Iris pigment epithelial cell (primary cell): Measurements from ENCODE around the gene ITFG1.
"Not testable (repeated sequence)": the region's sequence is repeated elsewhere in the genome, so short reads cannot be mapped to it uniquely, and the experiment has no call there.

Experiments used
- DNase-seq: peaks from one replicate; pipeline ENCODE4 v3.0.0-alpha.2; 2011; ENCODE audit warnings: low read depth

ITFG1 gene

GRCh38 chr16:47236716-47237115 is 224.1 kb downstream of the ITFG1 start:
- no peak for DNase-seq

- DNase-seq = no peak
Measured at GRCh38 chr16:47230296-47230695, 230.6 kb downstream of the ITFG1 start.

DNA sequence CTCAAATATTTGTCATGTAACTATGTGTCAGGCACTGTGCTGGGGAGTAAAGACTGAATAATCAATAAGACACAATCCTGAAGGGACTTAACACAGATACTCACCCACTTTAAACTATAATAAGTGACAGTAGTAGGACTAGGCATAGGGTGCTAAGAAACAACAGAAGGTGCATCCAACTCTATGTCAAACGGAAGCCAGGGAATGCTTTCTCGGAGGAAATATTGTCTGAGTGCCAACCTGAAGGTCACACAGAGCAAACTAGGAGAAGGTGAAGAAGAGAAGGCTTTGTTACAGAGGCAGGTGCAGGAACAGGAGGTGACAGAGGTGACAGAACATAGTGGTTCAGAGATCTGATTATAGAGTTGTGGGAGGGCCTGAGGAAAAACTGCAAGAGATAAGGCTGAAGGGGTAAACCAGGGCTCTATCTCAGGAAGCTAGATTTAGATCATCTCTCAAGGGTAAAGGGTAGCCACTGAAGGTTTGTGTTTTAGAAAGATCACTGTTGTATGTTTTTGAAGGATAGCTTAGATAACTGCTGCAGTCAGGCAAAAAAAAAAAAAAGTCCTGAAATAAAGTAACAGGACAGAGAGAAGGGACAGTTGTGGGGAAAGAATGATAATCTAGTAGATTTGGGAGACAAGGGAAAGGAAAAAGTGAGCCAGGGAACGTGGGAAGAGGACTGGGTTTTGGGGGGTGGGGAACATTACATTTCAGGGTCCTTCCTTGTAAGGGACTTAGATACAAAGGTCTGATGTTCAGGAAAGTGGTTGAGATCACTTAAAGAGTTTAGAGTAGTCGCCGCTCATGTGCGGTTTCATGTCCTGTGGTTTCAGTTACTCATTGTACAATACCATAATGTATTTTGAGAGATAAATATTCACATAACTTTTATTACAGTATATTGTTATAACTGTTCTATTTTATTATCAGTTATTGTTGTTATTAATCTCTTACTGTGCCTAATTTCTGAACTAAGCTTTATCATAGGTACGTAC is 231.5 kb downstream of the ITFG1 start:
- DNase-seq = no peak

GRCh38 chr16:47228241-47228640 is 232.6 kb downstream of the ITFG1 start:
- DNase-seq = no peak

DNA sequence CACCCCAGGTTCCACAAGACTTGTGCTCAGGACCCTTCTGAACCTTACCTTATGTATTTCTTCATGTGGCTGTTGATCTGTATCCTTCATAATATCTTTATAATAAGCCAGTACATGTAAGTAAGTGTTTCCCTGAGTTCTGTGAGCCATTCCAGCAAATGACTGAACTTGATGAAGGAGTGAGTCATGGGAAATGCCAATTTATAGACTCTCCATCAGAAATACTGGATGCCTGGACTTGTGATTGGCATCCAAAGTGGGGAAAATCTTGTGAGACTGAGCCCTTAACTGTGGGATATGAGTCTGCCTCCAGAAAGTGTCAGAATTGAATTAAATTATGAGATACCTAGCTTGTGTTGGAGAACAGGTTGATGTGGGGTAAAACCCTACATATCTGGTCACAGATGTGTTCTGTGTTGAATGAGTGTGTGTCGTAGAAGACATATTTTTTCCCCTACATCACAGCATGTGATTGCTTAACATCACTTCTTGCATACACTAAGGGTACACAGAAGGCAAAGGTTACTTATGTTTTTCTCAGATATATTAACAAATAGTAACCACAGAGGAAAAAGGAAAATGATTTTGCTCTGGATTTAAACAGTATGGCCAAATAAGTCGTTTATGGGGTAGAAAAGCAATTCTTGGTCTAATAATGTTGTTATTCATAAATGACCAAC is 247.0 kb downstream of the ITFG1 start:
- peak; percentile 55 for DNase-seq

DNA sequence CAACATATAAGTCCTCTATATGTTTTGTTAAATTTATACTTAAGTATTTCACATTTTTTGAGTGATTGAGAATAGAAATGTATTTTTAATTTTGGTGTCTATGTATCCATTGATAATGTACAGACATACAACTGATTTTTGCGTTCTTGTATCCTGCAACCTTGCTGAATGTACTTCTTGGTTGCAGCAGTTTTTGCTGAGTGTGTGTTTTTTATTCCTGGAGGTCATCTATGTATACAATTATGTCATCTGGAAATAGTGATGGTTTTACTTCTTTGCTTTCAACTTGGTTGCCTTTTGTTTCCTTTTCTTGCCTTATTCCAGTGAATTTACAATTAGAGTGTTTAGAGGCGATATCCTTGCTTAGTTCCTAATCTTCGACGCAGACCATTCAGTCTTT is 249.6 kb downstream of the ITFG1 start:
- no peak for DNase-seq

DNA sequence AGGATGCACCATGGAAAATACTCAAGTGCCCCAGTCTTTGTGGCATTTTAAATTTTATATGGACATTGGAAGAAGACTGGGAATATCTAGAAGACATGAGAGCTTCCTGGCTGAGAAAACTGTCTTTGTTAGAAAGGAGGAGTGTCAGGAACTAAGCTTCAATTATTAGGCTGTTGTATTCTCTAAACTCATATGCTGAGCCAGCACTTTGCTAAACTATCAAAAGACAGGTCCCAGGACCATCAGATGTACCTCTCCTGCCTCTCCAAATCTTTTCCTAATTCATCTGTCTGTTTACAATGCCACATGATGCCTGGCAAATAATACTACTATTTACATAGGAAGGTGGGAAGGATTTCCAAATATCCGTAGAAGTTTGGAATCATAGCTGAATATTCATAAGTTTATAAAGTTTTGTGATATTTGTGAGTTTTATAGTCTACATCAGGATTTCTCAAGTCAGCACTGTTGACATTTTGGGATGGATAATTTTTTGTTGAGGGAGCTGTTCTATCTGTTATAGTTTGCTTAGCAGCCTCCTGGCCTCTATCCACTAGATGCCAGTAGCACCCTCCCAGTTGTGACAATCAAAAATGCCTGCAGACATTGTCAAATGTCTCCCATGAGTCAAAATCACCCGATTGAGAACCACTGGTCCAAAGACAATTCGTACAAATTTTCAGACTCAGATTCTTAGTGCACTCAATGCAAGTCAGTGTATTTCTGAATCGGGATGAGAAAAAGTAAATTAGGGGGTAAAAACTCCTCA is 255.9 kb downstream of the ITFG1 start:
- DNase-seq = no peak

DNA sequence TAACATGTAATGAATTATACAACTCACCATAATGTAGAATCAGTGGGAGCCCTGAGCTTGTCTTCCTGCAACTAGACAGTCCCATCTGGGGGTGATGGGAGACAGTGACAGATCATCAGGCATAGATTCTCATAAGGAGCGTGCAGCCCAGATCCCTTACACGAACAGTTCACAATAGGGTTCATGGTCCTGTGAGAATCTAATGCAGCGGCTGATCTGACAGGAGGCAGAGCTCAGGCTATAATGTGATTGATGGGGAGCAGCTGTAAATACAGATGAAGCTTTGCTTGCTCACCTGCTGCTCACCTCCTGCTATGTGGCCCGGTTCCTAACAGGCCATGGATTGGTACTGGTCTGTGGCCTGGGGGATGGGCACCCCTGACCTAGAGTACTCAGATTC is 257.4 kb downstream of the ITFG1 start:
- not testable (repeated sequence) for DNase-seq

GRCh38 chr16:47198180-47198575 is 262.7 kb downstream of the ITFG1 start:
- DNase-seq = peak; percentile 2

- peak; percentile 74 for DNase-seq
Measured at GRCh38 chr16:47197536-47198179, 263.2 kb downstream of the ITFG1 start.

DNA sequence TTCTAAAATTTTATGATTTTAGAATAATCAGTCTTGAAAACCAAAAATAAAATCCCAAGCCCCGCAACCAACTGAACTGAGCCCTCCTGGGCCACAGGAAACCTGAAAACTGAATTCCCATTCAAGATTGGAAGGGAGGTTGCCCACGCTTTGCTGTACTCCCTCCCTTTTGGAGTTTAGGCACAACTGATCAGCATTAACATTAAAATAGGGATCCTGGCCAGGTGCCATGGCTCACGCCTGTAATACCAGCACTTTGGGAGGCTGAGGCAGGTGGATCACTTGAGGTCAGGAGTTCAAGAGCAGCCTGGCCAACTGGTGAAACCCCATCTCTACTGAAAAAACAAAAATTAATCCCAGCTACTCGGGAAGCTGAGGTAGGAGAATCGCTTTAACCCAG is 264.4 kb downstream of the ITFG1 start:
- DNase-seq = no peak

DNA sequence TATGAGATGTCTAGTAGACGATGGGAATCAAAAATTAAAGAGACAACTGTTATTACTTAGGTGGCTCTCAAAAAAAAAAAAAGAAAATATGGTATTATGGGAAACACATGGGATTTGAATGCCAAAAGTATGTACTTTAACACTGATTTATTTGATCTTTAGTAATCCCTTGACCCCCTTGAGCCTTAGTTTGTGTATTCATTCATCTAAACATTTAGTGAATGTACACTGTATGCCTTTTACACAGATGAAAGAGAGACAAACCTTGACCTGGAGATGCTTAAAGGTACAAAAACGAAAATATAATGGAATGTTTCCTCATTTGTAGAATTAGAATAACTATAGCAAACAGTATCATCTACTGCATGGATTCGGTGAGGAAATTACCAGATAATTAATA is 278.5 kb downstream of the ITFG1 start:
- DNase-seq = no peak

DNA sequence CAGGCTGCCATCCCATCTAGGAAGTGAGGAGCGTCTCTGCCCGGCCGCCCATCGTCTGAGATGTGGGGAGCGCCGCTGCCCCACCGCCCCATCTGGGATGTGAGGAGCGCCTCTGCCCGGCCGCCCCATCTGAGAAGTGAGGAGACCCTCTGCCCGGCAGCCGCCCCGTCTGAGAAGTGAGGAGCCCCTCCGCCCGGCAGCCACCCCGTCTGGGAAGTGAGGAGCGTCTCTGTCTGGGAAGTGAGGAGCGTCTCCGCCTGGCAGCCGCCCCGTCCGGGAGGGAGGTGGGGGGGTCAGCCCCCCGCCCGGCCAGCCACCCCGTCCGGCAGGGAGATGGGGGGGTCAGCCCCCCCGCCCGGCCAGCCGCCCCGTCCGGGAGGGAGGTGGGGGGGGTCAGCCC is 279.8 kb downstream of the ITFG1 start:
- DNase-seq = not testable (repeated sequence)

GRCh38 chr16:47180073-47180472 is 280.8 kb downstream of the ITFG1 start:
- DNase-seq = no peak

GRCh38 chr16:47175152-47175551 is 285.7 kb downstream of the ITFG1 start:
- no peak for DNase-seq

- DNase-seq = no peak
Measured at GRCh38 chr16:47162670-47163420, 298.0 kb downstream of the ITFG1 start.

- no peak for DNase-seq
Measured at GRCh38 chr16:47161464-47161863, 299.4 kb downstream of the ITFG1 start.

GRCh38 chr16:47160422-47160821 is 300.4 kb downstream of the ITFG1 start:
- DNase-seq = no peak

DNA sequence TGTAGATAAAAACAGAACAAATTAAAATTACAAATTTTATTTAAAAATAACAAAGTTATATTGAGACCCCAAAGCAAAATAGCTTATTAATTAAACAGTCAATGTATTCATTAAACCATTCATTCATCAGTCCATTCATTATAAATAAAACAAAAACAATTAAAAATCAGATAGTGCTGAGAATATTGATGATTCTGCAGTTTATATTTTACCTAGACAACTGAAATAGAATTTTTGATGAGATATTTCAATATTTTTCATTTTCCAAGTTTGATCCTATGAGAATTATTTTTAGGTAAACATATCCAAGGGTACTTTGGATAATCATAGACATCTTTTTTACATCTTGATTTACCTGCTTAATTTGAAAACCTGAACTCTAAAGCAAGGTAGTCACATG is 301.9 kb downstream of the ITFG1 start:
- no peak for DNase-seq

DNA sequence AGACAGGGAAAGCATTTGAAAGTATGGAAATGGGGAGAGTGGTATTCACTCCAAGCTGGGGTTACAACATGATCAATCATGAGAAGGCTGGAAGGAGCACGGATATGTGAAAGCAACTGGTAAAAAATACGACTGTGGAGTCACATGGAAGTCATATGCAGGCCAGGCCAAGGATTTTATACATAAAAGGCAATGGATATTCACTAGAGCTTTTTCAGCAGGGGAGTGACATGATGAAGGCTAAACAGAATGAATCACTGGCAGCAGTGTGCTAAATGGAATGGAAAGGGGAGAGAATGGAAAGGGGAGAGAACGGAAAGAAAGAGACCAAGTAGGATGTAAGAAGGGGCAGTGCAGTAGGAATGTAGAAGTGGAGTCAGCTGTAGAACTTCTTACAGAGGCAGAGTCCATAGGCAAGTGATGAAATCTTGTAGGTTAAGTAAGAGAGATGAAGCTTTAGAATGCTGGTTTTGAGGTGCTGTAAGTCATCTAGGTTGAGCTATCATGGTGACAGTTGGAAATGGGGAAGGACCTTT is 304.1 kb downstream of the ITFG1 start:
- DNase-seq = no peak

- DNase-seq = not testable (repeated sequence)
Measured at GRCh38 chr16:47152501-47152900, 308.4 kb downstream of the ITFG1 start.
